Femur (tissue), 1 donor: ENCODE data around the gene LRRC2.
"Not testable (repeated sequence)": the region's sequence is repeated elsewhere in the genome, so short reads cannot be mapped to it uniquely, and the experiment has no call there.

Source experiments
- DNase-seq: peaks from one replicate; pipeline ENCODE4 v3.0.0-alpha.2; 2017

The LRRC2 gene

GRCh38 chr3:46566040-46566641, at the start of gene LRRC2:
TSS of gene LRRC2 (minus strand) at chr3:46566302. CDS start at chr3:46551591, 14,711 bp downstream.
- DNase-seq: peak; percentile 76

- no peak for DNase-seq
These were observed 49.1 kb upstream of the LRRC2 start for GRCh38 chr3:46615050-46615775.

- DNase-seq: no peak
These were observed 48.3 kb upstream of the LRRC2 start for GRCh38 chr3:46614431-46614830.

GRCh38 chr3:46613313-46614005, 47.4 kb upstream of the LRRC2 start:
- DNase-seq: no peak

GRCh38 chr3:46612324-46612723, 46.2 kb upstream of the LRRC2 start, which contains the start of gene FAM240A:
TSS of gene FAM240A (plus strand) at chr3:46612525. CDS start at chr3:46612684, 159 bp downstream.
- peak; percentile 56 for DNase-seq

GRCh38 chr3:46609944-46610722, 44.0 kb upstream of the LRRC2 start:
- no peak for DNase-seq

GRCh38 chr3:46609212-46609721, 43.2 kb upstream of the LRRC2 start:
- DNase-seq: no peak

DNA sequence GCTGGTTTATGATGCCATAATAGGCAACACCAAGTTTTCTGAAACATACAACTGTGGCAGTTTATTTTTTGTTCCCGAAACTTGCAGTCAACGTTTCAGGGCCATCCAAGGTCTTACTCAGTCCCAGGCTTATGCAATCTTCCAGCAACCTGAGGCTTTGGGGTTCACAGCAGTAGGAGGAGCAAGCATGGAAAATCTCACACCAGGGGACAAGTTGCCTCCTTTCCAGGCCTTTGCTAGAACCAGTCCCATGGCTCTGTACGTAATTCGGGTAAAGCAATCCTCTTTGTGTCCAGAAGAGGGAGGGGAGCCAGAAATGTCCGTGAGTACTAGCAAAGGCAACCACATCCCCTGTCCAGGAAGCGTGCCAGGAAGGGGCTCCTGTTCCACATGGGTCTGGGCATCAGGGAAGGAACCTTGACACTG, 41.5 kb upstream of the LRRC2 start:
- no peak for DNase-seq

GRCh38 chr3:46604127-46604526, 38.0 kb upstream of the LRRC2 start:
- DNase-seq: no peak

DNA sequence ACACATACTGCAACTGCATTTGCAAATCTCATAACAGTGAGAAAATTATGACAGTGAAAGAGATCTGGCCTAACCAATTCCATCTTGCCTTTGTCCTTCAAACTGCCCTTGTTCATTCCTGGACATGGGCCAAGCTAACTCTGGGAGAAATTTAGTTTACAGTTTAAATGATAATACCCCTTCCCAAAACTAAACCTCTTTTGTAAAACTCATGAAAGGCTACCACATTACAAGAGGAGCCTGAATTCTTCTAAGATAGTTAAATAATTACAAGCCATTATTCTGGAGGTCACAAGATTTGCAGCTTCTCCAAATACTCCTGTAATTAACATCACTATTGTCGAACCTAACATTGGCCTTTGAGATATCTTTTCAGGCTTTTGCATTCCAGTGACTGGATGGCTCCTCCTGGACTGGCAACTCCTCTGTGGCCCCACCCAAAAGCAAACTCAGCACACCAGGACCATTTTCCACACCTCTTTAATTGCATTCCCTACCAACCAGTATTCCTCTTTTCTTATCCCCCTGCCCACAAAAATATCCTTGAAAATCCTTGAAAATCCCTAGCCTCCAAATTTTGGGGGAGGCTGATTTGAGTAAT, 37.4 kb upstream of the LRRC2 start:
- no peak for DNase-seq

- DNase-seq: no peak
These were observed 33.5 kb upstream of the LRRC2 start for GRCh38 chr3:46599590-46599989.

GRCh38 chr3:46595819-46596314, 29.8 kb upstream of the LRRC2 start:
- DNase-seq: no peak

DNA sequence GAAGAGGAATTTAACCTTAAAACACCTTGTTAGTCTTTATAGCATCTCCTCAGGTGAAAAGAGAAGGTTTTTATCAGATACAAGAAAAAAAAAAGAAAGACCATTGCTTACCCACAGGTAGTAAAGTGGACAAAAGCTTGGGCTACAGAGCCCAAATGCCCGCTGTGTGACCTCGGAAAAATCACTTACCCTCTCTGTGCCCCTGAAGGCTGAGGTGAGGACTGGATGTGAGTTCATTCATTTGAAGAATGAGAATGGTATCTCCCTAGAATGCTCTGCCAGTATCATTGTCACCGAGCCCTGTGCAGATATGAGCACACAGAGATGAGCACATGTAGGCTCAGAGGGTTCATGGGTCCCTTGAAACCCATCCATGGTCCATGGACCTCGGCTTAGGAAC, 28.6 kb upstream of the LRRC2 start:
- no peak for DNase-seq

DNA sequence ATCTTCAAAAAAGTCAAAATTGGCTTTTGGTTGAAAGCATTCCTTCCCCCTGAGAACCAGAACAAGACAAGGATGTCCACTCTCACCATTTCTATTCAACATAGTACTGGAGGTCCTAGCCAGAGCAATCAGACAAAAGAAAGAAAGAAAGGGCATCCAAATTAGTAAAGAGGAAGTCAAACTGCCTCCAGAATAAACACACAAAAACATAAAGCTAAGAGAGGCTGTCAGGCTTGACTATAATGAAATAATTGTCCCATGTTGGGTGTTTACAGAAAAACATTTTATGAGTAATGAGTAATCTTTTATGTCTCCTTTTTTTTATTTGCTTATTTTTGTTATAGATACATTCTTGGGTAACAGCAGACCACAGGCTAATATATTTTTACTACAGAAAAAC, 27.9 kb upstream of the LRRC2 start:
- no peak for DNase-seq

GRCh38 chr3:46593274-46593862, 27.3 kb upstream of the LRRC2 start:
- no peak for DNase-seq

- DNase-seq: not testable (repeated sequence)
These were observed 21.2 kb upstream of the LRRC2 start for GRCh38 chr3:46587268-46587667.

DNA sequence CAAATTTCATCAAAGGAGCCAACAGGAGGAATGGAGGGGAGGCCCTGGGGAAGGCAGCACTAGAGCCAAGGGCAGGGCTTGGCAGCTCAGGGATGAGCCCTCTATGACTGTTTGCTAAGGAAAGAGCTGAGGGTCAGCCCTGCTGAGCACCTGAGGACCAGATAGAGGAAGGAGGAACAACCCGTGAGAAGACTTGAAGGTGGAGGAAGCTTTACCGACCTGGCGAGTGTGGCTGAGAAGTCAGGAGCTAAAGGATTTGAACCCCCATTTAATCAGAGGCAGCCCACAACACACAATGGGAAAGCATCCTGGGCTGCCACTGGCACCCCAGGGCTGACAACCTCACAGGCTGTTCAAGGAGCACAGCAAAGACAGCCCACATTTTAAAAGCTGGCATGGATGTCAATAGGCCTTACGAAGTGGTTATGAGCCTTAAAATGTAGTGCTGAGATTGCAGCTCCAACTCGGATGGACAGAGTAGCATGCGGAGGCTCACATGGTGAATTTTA, 20.7 kb upstream of the LRRC2 start:
- DNase-seq: no peak

GRCh38 chr3:46585799-46586693, 19.9 kb upstream of the LRRC2 start:
- DNase-seq: no peak

GRCh38 chr3:46584598-46585467, 18.7 kb upstream of the LRRC2 start:
- no peak for DNase-seq
